Gastrocnemius medialis (tissue), 4 donors: ENCODE data around the gene CRYM.

Experiments
- POLR2A ChIP-seq, 2 donors: fragments of 450-650 bp; IDR thresholded peaks; one replicate each; pipeline ENCODE4 v1.6.1; 2017; ENCODE audit warnings: antibody characterized with exemption in 2 of 2, mild to moderate bottlenecking in 2 of 2, moderate library complexity in 2 of 2
- TF ChIP-seq, protein P1 (sequence below), 5 experiments: fragments of 450-650 bp in 3 of 5; fragments of 200-600 bp in 2 of 5; sonication (generic) in 2 of 5; IDR thresholded peaks in 4 of 5; conservative IDR thresholded peaks in 1 of 5; 1 replicate in 4 of 5; 2 replicates in 1 of 5; pipeline ENCODE4 v1.5.1; 2016 to 2019; ENCODE audit warnings: antibody characterized with exemption in 5 of 5, mild to moderate bottlenecking in 3 of 5, moderate library complexity in 3 of 5

DNA sequence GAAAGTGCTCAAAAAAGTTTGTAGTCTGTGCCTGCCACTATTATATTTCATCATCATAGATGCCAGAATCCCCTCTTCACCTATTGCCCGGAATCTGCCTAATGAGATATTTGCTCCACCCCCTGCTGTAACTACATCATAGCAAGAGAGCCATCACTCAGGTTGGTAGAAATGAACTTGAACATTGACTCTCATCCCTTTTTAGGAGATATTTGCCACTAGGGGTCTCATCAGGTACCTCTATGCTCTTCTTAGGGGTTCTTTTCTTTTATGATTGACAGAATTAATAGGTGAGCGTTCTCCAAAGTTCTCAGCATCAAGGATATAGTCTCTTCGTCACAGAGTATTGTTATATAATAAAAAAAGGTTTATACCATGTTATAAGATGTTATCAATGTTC lies 24.6 kb downstream of the CRYM start:
- TF ChIP-seq, protein P1, sequence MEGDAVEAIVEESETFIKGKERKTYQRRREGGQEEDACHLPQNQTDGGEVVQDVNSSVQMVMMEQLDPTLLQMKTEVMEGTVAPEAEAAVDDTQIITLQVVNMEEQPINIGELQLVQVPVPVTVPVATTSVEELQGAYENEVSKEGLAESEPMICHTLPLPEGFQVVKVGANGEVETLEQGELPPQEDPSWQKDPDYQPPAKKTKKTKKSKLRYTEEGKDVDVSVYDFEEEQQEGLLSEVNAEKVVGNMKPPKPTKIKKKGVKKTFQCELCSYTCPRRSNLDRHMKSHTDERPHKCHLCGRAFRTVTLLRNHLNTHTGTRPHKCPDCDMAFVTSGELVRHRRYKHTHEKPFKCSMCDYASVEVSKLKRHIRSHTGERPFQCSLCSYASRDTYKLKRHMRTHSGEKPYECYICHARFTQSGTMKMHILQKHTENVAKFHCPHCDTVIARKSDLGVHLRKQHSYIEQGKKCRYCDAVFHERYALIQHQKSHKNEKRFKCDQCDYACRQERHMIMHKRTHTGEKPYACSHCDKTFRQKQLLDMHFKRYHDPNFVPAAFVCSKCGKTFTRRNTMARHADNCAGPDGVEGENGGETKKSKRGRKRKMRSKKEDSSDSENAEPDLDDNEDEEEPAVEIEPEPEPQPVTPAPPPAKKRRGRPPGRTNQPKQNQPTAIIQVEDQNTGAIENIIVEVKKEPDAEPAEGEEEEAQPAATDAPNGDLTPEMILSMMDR (IDR thresholded peaks at IDR 0.05 in 4 of 5, conservative IDR thresholded peaks at IDR 0.05 in 1 of 5): no peak
- TF ChIP-seq POLR2A (IDR thresholded peaks at IDR 0.05): no peak
